HepG2 (cell line): ENCODE results near the gene ZNF281. TPM values are rescaled to one million over a fixed set of nuclear protein-coding genes. Genes with fewer than 3 reads are reported as not detected.
A peak's percentile ranks its signal among the peaks of the same experiment; 100 is the strongest.

Experiments
- CEBPB ChIP-seq: IDR thresholded peaks from 2 replicates; pipeline ENCODE4 v1.6.1; 2011; ENCODE audit warnings: low read depth, low read length, improper control_type of control experiment, borderline replicate concordance
- ELF1 ChIP-seq: sonication (generic); formaldehyde crosslinking; IDR thresholded peaks from 2 replicates; pipeline ENCODE4 v1.4.0; 2020; ENCODE audit warnings: missing genetic modification reagents
- FOSL1 ChIP-seq: sonication (generic); formaldehyde crosslinking; IDR thresholded peaks from 2 replicates; pipeline ENCODE4 v1.9.0; 2021; ENCODE audit warnings: missing genetic modification reagents, borderline replicate concordance
- GATAD1 ChIP-seq: IDR thresholded peaks from 2 replicates; pipeline ENCODE4 v1.6.1; 2016; ENCODE audit warnings: missing genetic modification reagents, missing compliant biosample characterization
- NR2F2 ChIP-seq: IDR thresholded peaks from 2 replicates; pipeline ENCODE4 v1.6.1; 2012; ENCODE audit warnings: low read depth, inconsistent platforms, borderline replicate concordance
- PITX1 ChIP-seq: sonication (generic); formaldehyde crosslinking; IDR thresholded peaks from 2 replicates; pipeline ENCODE4 v1.5.1; 2020; ENCODE audit warnings: mild to moderate bottlenecking, missing genetic modification reagents
- SCMH1 ChIP-seq: sonication (generic); formaldehyde crosslinking; IDR thresholded peaks from 2 replicates; pipeline ENCODE4 v1.9.0; 2021; ENCODE audit warnings: missing genetic modification reagents, mild to moderate bottlenecking, borderline replicate concordance
- ZNF782 ChIP-seq: sonication (generic); formaldehyde crosslinking; IDR thresholded peaks from 2 replicates; pipeline ENCODE4 v1.4.0; 2020; ENCODE audit warnings: missing genetic modification reagents, mild to moderate bottlenecking, borderline replicate concordance
- polyA plus RNA-seq, 8 experiments: library from polyadenylated mRNA; depleted of rRNA in 3 of 8; stranded (reverse) in 7 of 8; unstranded in 1 of 8; fragments of >200 nt; fragmentation: Illumina TruSeq in 4 of 8; extraction: Trizol in 4 of 8; gene quantifications; 2 replicates each; pipeline versions ENCODE4 v1.2.1 to v1.2.3, GENCODE V29; 2011 to 2016; ENCODE audit warnings: low read depth in 4 of 8, missing spikeins in 1 of 8, mixed read lengths in 1 of 8; ENCODE audit not compliant: insufficient read depth in 1 of 8
- total RNA-seq, 5 experiments: library from RNA; depleted of rRNA; stranded (reverse); fragments of >200 nt; fragmentation: Illumina TruSeq; extraction: Trizol; gene quantifications; 2 replicates each; pipeline ENCODE4 v1.2.3, GENCODE V29; 2016; ENCODE audit warnings: low read depth in 1 of 5
- TF ChIP-seq, protein P1 (sequence below): sonication (generic); formaldehyde crosslinking; IDR thresholded peaks from 2 replicates; pipeline ENCODE4 v1.5.1; 2020; ENCODE audit warnings: mild to moderate bottlenecking, missing genetic modification reagents, moderate library complexity
- TF ChIP-seq, protein P2 (sequence below): sonication (generic); formaldehyde crosslinking; IDR thresholded peaks from 2 replicates; pipeline ENCODE4 v1.4.0; 2020; ENCODE audit warnings: mild to moderate bottlenecking, missing genetic modification reagents
- TF ChIP-seq, protein P3 (sequence below): sonication (generic); formaldehyde crosslinking; IDR thresholded peaks from 2 replicates; pipeline ENCODE4 v1.5.0; 2020; ENCODE audit warnings: mild to moderate bottlenecking, missing genetic modification reagents, borderline replicate concordance
- TF ChIP-seq, protein P4 (sequence below): IDR thresholded peaks from 2 replicates; pipeline ENCODE4 v1.6.1; 2016; ENCODE audit warnings: low read depth, borderline replicate concordance
- TF ChIP-seq, protein P5 (sequence below): sonication (generic); formaldehyde crosslinking; IDR thresholded peaks from 2 replicates; pipeline ENCODE4 v1.4.0; 2020; ENCODE audit warnings: missing genetic modification reagents

ZNF281 gene
- total and polyA plus RNA-seq, 2 of the 13 experiments (the other 11 are each of a cell fraction or from before 2014, with no cell fraction given) = 7.7 to 20.6 TPM

DNA sequence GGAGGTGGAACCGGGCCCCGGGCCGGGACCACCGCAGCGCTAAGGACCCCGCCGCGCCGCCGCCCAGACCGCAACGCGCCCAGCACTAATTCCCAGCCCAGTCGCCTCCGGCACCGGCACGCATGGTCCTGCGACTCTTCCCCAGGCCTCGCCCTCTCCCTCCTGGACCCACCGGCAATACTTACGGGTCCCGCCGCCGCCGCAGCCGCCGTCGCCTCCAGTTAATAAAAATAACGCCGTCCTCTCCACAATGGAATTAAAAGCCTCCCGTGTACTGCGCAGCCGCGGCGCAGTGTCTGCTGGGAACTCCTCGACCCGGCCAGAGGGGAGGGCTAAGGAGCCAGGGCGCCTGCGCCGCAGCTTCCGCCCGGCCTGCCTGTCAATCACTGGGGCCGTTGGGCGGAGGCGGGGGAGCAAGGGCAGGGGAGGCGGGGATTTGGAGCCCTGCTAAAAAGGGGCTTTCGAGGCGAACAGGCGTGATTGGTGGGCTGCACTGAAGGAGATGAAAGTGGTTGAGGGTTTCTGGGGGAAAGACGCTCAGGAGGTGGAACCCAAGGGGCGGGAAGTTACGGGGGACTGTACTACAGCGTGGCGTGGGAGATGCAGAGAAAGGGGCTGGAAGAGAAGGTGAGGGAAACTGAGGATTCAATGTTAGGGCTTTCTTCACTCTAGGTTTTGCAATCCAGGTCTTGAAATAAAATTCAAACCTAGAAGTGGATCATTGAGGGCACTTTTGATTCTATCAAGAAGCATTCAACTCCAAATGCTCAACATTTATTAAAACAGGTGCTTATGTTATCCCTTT lies at the start of gene ZNF281 (continued):
- TF ChIP-seq, protein P1, sequence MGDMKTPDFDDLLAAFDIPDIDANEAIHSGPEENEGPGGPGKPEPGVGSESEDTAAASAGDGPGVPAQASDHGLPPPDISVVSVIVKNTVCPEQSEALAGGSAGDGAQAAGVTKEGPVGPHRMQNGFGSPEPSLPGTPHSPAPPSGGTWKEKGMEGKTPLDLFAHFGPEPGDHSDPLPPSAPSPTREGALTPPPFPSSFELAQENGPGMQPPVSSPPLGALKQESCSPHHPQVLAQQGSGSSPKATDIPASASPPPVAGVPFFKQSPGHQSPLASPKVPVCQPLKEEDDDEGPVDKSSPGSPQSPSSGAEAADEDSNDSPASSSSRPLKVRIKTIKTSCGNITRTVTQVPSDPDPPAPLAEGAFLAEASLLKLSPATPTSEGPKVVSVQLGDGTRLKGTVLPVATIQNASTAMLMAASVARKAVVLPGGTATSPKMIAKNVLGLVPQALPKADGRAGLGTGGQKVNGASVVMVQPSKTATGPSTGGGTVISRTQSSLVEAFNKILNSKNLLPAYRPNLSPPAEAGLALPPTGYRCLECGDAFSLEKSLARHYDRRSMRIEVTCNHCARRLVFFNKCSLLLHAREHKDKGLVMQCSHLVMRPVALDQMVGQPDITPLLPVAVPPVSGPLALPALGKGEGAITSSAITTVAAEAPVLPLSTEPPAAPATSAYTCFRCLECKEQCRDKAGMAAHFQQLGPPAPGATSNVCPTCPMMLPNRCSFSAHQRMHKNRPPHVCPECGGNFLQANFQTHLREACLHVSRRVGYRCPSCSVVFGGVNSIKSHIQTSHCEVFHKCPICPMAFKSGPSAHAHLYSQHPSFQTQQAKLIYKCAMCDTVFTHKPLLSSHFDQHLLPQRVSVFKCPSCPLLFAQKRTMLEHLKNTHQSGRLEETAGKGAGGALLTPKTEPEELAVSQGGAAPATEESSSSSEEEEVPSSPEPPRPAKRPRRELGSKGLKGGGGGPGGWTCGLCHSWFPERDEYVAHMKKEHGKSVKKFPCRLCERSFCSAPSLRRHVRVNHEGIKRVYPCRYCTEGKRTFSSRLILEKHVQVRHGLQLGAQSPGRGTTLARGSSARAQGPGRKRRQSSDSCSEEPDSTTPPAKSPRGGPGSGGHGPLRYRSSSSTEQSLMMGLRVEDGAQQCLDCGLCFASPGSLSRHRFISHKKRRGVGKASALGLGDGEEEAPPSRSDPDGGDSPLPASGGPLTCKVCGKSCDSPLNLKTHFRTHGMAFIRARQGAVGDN = peak; percentile 88
- TF ChIP-seq, protein P2, sequence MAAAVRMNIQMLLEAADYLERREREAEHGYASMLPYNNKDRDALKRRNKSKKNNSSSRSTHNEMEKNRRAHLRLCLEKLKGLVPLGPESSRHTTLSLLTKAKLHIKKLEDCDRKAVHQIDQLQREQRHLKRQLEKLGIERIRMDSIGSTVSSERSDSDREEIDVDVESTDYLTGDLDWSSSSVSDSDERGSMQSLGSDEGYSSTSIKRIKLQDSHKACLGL (CRISPR knock-in tag) = no peak
- no peak for TF ChIP-seq PITX1 (CRISPR knock-in tag)
- TF ChIP-seq GATAD1 = peak; percentile 76
- TF ChIP-seq FOSL1 (CRISPR knock-in tag) = no peak
- TF ChIP-seq ELF1 (CRISPR knock-in tag) = peak; percentile 73
- TF ChIP-seq NR2F2 = no peak
- TF ChIP-seq CEBPB = no peak
- TF ChIP-seq SCMH1 (CRISPR knock-in tag) = no peak
- TF ChIP-seq, protein P3, sequence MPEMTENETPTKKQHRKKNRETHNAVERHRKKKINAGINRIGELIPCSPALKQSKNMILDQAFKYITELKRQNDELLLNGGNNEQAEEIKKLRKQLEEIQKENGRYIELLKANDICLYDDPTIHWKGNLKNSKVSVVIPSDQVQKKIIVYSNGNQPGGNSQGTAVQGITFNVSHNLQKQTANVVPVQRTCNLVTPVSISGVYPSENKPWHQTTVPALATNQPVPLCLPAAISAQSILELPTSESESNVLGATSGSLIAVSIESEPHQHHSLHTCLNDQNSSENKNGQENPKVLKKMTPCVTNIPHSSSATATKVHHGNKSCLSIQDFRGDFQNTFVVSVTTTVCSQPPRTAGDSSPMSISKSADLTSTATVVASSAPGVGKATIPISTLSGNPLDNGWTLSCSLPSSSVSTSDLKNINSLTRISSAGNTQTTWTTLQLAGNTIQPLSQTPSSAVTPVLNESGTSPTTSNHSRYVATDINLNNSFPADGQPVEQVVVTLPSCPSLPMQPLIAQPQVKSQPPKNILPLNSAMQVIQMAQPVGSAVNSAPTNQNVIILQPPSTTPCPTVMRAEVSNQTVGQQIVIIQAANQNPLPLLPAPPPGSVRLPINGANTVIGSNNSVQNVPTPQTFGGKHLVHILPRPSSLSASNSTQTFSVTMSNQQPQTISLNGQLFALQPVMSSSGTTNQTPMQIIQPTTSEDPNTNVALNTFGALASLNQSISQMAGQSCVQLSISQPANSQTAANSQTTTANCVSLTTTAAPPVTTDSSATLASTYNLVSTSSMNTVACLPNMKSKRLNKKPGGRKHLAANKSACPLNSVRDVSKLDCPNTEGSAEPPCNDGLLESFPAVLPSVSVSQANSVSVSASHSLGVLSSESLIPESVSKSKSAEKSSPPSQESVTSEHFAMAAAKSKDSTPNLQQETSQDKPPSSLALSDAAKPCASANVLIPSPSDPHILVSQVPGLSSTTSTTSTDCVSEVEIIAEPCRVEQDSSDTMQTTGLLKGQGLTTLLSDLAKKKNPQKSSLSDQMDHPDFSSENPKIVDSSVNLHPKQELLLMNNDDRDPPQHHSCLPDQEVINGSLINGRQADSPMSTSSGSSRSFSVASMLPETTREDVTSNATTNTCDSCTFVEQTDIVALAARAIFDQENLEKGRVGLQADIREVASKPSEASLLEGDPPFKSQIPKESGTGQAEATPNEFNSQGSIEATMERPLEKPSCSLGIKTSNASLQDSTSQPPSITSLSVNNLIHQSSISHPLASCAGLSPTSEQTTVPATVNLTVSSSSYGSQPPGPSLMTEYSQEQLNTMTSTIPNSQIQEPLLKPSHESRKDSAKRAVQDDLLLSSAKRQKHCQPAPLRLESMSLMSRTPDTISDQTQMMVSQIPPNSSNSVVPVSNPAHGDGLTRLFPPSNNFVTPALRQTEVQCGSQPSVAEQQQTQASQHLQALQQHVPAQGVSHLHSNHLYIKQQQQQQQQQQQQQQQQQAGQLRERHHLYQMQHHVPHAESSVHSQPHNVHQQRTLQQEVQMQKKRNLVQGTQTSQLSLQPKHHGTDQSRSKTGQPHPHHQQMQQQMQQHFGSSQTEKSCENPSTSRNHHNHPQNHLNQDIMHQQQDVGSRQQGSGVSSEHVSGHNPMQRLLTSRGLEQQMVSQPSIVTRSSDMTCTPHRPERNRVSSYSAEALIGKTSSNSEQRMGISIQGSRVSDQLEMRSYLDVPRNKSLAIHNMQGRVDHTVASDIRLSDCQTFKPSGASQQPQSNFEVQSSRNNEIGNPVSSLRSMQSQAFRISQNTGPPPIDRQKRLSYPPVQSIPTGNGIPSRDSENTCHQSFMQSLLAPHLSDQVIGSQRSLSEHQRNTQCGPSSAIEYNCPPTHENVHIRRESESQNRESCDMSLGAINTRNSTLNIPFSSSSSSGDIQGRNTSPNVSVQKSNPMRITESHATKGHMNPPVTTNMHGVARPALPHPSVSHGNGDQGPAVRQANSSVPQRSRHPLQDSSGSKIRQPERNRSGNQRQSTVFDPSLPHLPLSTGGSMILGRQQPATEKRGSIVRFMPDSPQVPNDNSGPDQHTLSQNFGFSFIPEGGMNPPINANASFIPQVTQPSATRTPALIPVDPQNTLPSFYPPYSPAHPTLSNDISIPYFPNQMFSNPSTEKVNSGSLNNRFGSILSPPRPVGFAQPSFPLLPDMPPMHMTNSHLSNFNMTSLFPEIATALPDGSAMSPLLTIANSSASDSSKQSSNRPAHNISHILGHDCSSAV (CRISPR knock-in tag) = no peak
- TF ChIP-seq ZNF782 (CRISPR knock-in tag) = no peak
- TF ChIP-seq, protein P4, sequence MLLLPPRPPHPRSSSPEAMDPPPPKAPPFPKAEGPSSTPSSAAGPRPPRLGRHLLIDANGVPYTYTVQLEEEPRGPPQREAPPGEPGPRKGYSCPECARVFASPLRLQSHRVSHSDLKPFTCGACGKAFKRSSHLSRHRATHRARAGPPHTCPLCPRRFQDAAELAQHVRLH = 0 out of 2 replicates have a peak, but pooled peaks have one; percentile 51
- TF ChIP-seq, protein P5, sequence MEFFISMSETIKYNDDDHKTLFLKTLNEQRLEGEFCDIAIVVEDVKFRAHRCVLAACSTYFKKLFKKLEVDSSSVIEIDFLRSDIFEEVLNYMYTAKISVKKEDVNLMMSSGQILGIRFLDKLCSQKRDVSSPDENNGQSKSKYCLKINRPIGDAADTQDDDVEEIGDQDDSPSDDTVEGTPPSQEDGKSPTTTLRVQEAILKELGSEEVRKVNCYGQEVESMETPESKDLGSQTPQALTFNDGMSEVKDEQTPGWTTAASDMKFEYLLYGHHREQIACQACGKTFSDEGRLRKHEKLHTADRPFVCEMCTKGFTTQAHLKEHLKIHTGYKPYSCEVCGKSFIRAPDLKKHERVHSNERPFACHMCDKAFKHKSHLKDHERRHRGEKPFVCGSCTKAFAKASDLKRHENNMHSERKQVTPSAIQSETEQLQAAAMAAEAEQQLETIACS = no peak
